GM23338 (cell line): ENCODE data around the gene OVOL3. TPM values are rescaled to one million over a fixed set of nuclear protein-coding genes. Genes with fewer than 3 reads are reported as not detected.

Experiments used
- ATAC-seq: fragments of 200-7000 bp; cut with Tn5 transposase; 3 replicates; pipeline ENCODE4 v1.9.1; 2020
- DNase-seq: peaks from one replicate; pipeline ENCODE4 v3.0.0-alpha.2; 2015; ENCODE audit warnings: low spot score
- H2AFZ ChIP-seq: fragments of 200-600 bp; sonication (generic); 2 replicates; pipeline ENCODE4 v1.8.0; 2016; ENCODE audit warnings: antibody characterized with exemption, mild to moderate bottlenecking, moderate library complexity
- H3F3A ChIP-seq: fragments of 200-600 bp; sonication (generic); replicated peaks from 2 replicates; pipeline ENCODE4 v1.8.0; 2017; ENCODE audit warnings: antibody characterized with exemption, mixed run types, low read depth
- H3K27ac ChIP-seq: fragments of 200-600 bp; sonication (generic); 2 replicates; pipeline ENCODE4 v1.6.1; 2016; ENCODE audit warnings: low read depth
- H3K27me3 ChIP-seq: fragments of 200-600 bp; sonication (generic); 2 replicates; pipeline ENCODE4 v1.8.0; 2016; ENCODE audit warnings: mild to moderate bottlenecking, mixed run types, moderate library complexity; ENCODE audit not compliant: insufficient read depth
- H3K36me3 ChIP-seq: fragments of 200-600 bp; sonication (generic); 2 replicates; pipeline ENCODE4 v1.8.0; 2016; ENCODE audit warnings: mild to moderate bottlenecking; ENCODE audit not compliant: insufficient read depth
- H3K4me1 ChIP-seq: fragments of 200-600 bp; sonication (generic); 2 replicates; pipeline ENCODE4 v1.8.0; 2016; ENCODE audit warnings: mild to moderate bottlenecking, moderate library complexity; ENCODE audit not compliant: insufficient read depth
- H3K4me2 ChIP-seq: fragments of 200-600 bp; sonication (generic); 2 replicates; pipeline ENCODE4 v1.7.1; 2017; ENCODE audit warnings: mixed run types
- H3K4me3 ChIP-seq: fragments of 200-600 bp; sonication (generic); 2 replicates; pipeline ENCODE4 v1.6.1; 2016; ENCODE audit warnings: mixed run types
- H3K79me2 ChIP-seq: fragments of 200-600 bp; sonication (generic); replicated peaks from 2 replicates; pipeline ENCODE4 v1.8.0; 2017; ENCODE audit warnings: mild to moderate bottlenecking; ENCODE audit not compliant: insufficient read depth
- H3K9me2 ChIP-seq: fragments of 200-600 bp; sonication (generic); 2 replicates; pipeline ENCODE4 v1.8.0; 2017; ENCODE audit not compliant: insufficient read depth
- H4K20me1 ChIP-seq: fragments of 200-600 bp; sonication (generic); replicated peaks from 2 replicates; pipeline ENCODE4 v1.8.0; 2017; ENCODE audit warnings: mild to moderate bottlenecking; ENCODE audit not compliant: insufficient read depth
- H3K27ac Mint-ChIP-seq: 2 replicates; pipeline ENCODE4 v1.8.0; 2020; ENCODE audit warnings: inconsistent platforms, mild to moderate bottlenecking, moderate library complexity, mixed read lengths
- H3K27me3 Mint-ChIP-seq: 3 replicates; pipeline ENCODE4 v1.8.0; 2022; ENCODE audit warnings: low read depth, mild to moderate bottlenecking, moderate library complexity, mixed read lengths, inconsistent platforms; ENCODE audit not compliant: insufficient read depth, poor library complexity
- H3K36me3 Mint-ChIP-seq: 3 replicates; pipeline ENCODE4 v1.8.0; 2021; ENCODE audit warnings: low read depth, mild to moderate bottlenecking, inconsistent platforms, moderate library complexity, mixed read lengths
- H3K4me1 Mint-ChIP-seq: 3 replicates; pipeline ENCODE4 v1.8.0; 2020; ENCODE audit warnings: mild to moderate bottlenecking, inconsistent platforms, mixed read lengths
- H3K4me3 Mint-ChIP-seq: 3 replicates; pipeline ENCODE4 v1.8.0; 2021; ENCODE audit warnings: moderate library complexity, mild to moderate bottlenecking, inconsistent platforms, mixed read lengths
- H3K9me3 Mint-ChIP-seq: 3 replicates; pipeline ENCODE4 v1.8.0; 2020; ENCODE audit warnings: moderate library complexity, mild to moderate bottlenecking, inconsistent platforms, mixed read lengths
- CREB1 ChIP-seq: fragments of 250-450 bp; sonication (Bioruptor Pico); IDR thresholded peaks from 2 replicates; pipeline ENCODE4 v1.5.0; 2020; ENCODE audit warnings: low read depth, mild to moderate bottlenecking, moderate library complexity
- EZH2 ChIP-seq: fragments of 200-600 bp; sonication (generic); IDR thresholded peaks from one replicate; pipeline ENCODE4 v1.8.0; 2017; ENCODE audit warnings: antibody characterized with exemption, mild to moderate bottlenecking, low read depth; ENCODE audit not compliant: unreplicated experiment
- EZH2phosphoT487 ChIP-seq: fragments of 200-600 bp; sonication (generic); IDR thresholded peaks from one replicate; pipeline ENCODE4 v1.8.1; 2018; ENCODE audit warnings: antibody characterized with exemption; ENCODE audit not compliant: unreplicated experiment
- JUNB ChIP-seq: IDR thresholded peaks from one replicate; pipeline ENCODE4 v1.6.1; 2016; ENCODE audit warnings: antibody characterized with exemption; ENCODE audit not compliant: unreplicated experiment
- NANOG ChIP-seq: IDR thresholded peaks from 2 replicates; pipeline ENCODE4 v1.6.1; 2016; ENCODE audit warnings: antibody characterized with exemption, borderline replicate concordance
- POLR2AphosphoS5 ChIP-seq: IDR thresholded peaks from 2 replicates; pipeline ENCODE4 v1.6.1; 2016; ENCODE audit warnings: antibody characterized with exemption, low read depth
- STAT1 ChIP-seq: IDR thresholded peaks from one replicate; pipeline ENCODE4 v1.6.1; 2016; ENCODE audit warnings: antibody characterized with exemption; ENCODE audit not compliant: unreplicated experiment
- ZNF114 ChIP-seq: fragments of 250-450 bp; sonication (Bioruptor Pico); IDR thresholded peaks from 2 replicates; pipeline ENCODE4 v1.5.0; 2020; ENCODE audit warnings: mild to moderate bottlenecking, moderate library complexity
- ZNF331 ChIP-seq: fragments of 250-450 bp; sonication (Bioruptor Pico); IDR thresholded peaks from 2 replicates; pipeline ENCODE4 v1.5.0; 2020; ENCODE audit warnings: low read depth, mild to moderate bottlenecking, moderate library complexity
- polyA plus RNA-seq: library from polyadenylated mRNA; unstranded; fragments of >200 nt; fragmentation: Nextera tagmentation; extraction: Ambion mirVana; gene quantifications from 2 replicates; pipeline ENCODE4 v1.2.1, GENCODE V29; 2016
- total RNA-seq: library from RNA; depleted of rRNA; stranded (reverse); fragments of >200 nt; shearing (Covaris generic); gene quantifications from 2 replicates; pipeline ENCODE4 v1.2.3, GENCODE V29; 2014
- TF ChIP-seq, protein P1 (sequence below): IDR thresholded peaks from one replicate; pipeline ENCODE4 v1.6.1; 2018; ENCODE audit warnings: antibody characterized with exemption; ENCODE audit not compliant: unreplicated experiment
- TF ChIP-seq, protein P2 (sequence below): IDR thresholded peaks from 2 replicates; pipeline ENCODE4 v1.6.1; 2016; ENCODE audit warnings: antibody characterized with exemption

Gene OVOL3
- total and polyA plus RNA-seq, 2 experiments from 2014 or later: not detected

DNA sequence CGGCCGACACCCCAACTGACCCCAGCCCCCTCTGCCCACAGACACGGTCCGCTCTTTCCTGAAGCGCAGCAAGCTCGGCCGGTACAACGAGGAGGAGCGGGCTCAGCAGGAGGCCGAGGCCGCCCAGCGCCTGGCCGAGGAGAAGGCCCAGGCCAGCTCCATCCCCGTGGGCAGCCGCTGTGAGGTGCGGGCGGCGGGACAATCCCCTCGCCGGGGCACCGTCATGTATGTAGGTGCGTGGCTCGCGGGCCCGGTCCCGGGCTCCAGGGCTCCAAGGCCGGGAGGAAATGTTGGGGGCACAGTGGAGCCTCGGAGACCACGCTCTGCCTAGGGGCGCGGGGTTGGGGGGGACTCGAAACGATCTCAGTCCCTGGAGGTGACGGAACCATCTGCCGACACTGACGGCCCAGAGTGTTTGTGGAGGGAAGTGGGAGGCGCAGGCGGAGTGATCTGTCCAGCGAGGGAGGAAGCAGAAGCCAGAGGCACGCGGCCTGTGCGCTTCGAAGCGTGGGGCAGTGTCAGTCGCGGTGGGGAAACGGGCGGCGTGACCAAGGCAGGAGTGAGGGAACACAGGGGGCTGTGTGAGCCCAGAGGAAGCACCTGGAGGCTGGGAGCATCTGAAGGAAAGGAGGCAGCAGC is 10.7 kb downstream of the OVOL3 start (continued):
- TF ChIP-seq, protein P1, sequence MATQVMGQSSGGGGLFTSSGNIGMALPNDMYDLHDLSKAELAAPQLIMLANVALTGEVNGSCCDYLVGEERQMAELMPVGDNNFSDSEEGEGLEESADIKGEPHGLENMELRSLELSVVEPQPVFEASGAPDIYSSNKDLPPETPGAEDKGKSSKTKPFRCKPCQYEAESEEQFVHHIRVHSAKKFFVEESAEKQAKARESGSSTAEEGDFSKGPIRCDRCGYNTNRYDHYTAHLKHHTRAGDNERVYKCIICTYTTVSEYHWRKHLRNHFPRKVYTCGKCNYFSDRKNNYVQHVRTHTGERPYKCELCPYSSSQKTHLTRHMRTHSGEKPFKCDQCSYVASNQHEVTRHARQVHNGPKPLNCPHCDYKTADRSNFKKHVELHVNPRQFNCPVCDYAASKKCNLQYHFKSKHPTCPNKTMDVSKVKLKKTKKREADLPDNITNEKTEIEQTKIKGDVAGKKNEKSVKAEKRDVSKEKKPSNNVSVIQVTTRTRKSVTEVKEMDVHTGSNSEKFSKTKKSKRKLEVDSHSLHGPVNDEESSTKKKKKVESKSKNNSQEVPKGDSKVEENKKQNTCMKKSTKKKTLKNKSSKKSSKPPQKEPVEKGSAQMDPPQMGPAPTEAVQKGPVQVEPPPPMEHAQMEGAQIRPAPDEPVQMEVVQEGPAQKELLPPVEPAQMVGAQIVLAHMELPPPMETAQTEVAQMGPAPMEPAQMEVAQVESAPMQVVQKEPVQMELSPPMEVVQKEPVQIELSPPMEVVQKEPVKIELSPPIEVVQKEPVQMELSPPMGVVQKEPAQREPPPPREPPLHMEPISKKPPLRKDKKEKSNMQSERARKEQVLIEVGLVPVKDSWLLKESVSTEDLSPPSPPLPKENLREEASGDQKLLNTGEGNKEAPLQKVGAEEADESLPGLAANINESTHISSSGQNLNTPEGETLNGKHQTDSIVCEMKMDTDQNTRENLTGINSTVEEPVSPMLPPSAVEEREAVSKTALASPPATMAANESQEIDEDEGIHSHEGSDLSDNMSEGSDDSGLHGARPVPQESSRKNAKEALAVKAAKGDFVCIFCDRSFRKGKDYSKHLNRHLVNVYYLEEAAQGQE: no peak
- TF ChIP-seq ZNF331 (no peak), JUNB (no peak), ZNF114 (no peak), CREB1 (CRISPR knock-in tag) (no peak), EZH2phosphoT487 (no peak)
- TF ChIP-seq, protein P2, sequence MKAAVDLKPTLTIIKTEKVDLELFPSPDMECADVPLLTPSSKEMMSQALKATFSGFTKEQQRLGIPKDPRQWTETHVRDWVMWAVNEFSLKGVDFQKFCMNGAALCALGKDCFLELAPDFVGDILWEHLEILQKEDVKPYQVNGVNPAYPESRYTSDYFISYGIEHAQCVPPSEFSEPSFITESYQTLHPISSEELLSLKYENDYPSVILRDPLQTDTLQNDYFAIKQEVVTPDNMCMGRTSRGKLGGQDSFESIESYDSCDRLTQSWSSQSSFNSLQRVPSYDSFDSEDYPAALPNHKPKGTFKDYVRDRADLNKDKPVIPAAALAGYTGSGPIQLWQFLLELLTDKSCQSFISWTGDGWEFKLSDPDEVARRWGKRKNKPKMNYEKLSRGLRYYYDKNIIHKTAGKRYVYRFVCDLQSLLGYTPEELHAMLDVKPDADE: no peak

DNA sequence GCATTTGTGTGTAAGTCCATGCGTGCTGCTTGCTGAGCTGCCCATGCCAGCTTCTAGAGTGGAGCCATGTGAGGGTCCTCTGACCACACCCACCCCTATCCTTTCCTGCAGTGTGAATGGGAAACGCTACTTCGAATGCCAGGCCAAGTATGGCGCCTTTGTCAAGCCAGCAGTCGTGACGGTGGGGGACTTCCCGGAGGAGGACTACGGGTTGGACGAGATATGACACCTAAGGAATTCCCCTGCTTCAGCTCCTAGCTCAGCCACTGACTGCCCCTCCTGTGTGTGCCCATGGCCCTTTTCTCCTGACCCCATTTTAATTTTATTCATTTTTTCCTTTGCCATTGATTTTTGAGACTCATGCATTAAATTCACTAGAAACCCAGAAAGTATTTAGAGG is 14.6 kb downstream of the OVOL3 start:
- ATAC-seq (no peak), DNase-seq (no peak)
- peaks cover 5% of the 10 kb centered on the region; the same call in 2 of the 3 replicates for H3K9me3 Mint-ChIP-seq
- Histone ChIP-seq H4K20me1 (no peaks in the 10 kb centered on the region), H3K36me3 (no peaks in the 10 kb centered on the region), H3K4me2 (no peak overlapping the region), H3K4me3 (no peak overlapping the region), H3K9me2 (no peaks in the 10 kb centered on the region), H3K79me2 (no peaks in the 10 kb centered on the region), H3K27ac (no peak overlapping the region), H3F3A (peaks cover 11% of the 10 kb centered on the region), H3K4me1 (no peaks in the 10 kb centered on the region; the same call in 1 of the 2 replicates), H3K27me3 (no peaks in the 10 kb centered on the region), H2AFZ (no peak overlapping the region)
- H3K4me3 Mint-ChIP-seq: no peak overlapping the region
- H3K27ac Mint-ChIP-seq: no peak overlapping the region
- no peak for TF ChIP-seq STAT1
- no peak for TF ChIP-seq EZH2
- TF ChIP-seq POLR2AphosphoS5: no peak
- TF ChIP-seq NANOG: no peak
- no peaks in the 10 kb centered on the region for H3K4me1 Mint-ChIP-seq
- H3K27me3 Mint-ChIP-seq: peaks cover 13% of the 10 kb centered on the region
- H3K36me3 Mint-ChIP-seq: peaks cover 39% of the 10 kb centered on the region
